GM12878 (cell line): ENCODE data around the gene TNS4.

Experiments
- BHLHE40 ChIP-seq, 2 experiments: fragments of 450-650 bp in 1 of 2; IDR thresholded peaks; 2 replicates each; pipeline ENCODE4 v1.6.1; 2011 to 2017; ENCODE audit warnings: low read depth in 2 of 2, borderline replicate concordance in 1 of 2, improper control_type of control experiment in 1 of 2, low read length in 1 of 2, mild to moderate bottlenecking in 1 of 2
- RAD21 ChIP-seq: IDR thresholded peaks from 2 replicates; pipeline ENCODE4 v1.6.1; 2011; ENCODE audit warnings: mild to moderate bottlenecking, low read depth, low read length, moderate library complexity; ENCODE audit not compliant: insufficient read depth
- ZNF274 ChIP-seq: IDR thresholded peaks from one replicate; pipeline ENCODE4 v1.8.0; 2011; ENCODE audit not compliant: insufficient read length, insufficient read depth
- TF ChIP-seq, protein P1 (sequence below), 3 experiments: IDR thresholded peaks in 2 of 3; conservative IDR thresholded peaks in 1 of 3; 2 replicates each; pipeline ENCODE4 v1.5.1; 2011; ENCODE audit warnings: low read depth in 3 of 3, low read length in 3 of 3, mild to moderate bottlenecking in 3 of 3, control low read depth in 2 of 3, moderate library complexity in 2 of 3, inconsistent platforms in 1 of 3, mixed read lengths in 1 of 3; ENCODE audit not compliant: control insufficient read depth in 2 of 3, insufficient read depth in 1 of 3; ENCODE audit errors: extremely low read depth in 1 of 3

DNA sequence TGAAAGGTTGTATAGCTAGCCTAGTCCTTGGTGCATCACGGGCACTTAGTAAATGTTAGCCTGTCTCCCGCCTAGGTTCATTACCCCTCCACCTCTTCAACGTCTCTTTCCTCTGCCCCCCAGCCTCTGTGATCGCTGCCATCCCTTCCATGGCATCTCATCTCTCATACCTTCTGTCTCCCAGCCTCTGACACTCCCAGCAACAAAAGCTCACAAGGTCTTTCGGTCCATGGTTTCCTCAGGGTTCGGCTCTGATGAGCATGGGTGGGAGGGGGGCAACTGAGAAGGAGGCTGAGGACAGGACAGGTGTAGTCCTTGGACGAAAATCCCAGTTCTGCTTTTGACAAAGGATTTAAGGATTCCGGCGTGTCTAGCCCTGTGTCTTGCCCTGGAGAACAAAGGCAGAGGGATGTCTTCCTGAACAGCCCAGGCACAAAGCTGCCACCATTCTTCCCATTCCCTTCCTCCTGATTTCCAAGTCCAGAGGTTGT lies 47.1 kb upstream of the TNS4 start:
- TF ChIP-seq, protein P1, sequence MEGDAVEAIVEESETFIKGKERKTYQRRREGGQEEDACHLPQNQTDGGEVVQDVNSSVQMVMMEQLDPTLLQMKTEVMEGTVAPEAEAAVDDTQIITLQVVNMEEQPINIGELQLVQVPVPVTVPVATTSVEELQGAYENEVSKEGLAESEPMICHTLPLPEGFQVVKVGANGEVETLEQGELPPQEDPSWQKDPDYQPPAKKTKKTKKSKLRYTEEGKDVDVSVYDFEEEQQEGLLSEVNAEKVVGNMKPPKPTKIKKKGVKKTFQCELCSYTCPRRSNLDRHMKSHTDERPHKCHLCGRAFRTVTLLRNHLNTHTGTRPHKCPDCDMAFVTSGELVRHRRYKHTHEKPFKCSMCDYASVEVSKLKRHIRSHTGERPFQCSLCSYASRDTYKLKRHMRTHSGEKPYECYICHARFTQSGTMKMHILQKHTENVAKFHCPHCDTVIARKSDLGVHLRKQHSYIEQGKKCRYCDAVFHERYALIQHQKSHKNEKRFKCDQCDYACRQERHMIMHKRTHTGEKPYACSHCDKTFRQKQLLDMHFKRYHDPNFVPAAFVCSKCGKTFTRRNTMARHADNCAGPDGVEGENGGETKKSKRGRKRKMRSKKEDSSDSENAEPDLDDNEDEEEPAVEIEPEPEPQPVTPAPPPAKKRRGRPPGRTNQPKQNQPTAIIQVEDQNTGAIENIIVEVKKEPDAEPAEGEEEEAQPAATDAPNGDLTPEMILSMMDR (IDR thresholded peaks at IDR 0.05 in 2 of 3, conservative IDR thresholded peaks at IDR 0.05 in 1 of 3; ENCODE audit: control insufficient read depth in 2 of 3, extremely low read depth in 1 of 3, insufficient read depth in 1 of 3, low read depth in 3 of 3, low read length in 3 of 3), result no peak
- TF ChIP-seq ZNF274 (no peak), RAD21 (no peak), BHLHE40 (IDR thresholded peaks at IDR 0.05; ENCODE audit: borderline replicate concordance in 1 of 2, low read depth in 2 of 2, low read length in 1 of 2) (no peak)
